Measurements from ENCODE around the gene FOXF1.

The FOXF1 gene

DNA sequence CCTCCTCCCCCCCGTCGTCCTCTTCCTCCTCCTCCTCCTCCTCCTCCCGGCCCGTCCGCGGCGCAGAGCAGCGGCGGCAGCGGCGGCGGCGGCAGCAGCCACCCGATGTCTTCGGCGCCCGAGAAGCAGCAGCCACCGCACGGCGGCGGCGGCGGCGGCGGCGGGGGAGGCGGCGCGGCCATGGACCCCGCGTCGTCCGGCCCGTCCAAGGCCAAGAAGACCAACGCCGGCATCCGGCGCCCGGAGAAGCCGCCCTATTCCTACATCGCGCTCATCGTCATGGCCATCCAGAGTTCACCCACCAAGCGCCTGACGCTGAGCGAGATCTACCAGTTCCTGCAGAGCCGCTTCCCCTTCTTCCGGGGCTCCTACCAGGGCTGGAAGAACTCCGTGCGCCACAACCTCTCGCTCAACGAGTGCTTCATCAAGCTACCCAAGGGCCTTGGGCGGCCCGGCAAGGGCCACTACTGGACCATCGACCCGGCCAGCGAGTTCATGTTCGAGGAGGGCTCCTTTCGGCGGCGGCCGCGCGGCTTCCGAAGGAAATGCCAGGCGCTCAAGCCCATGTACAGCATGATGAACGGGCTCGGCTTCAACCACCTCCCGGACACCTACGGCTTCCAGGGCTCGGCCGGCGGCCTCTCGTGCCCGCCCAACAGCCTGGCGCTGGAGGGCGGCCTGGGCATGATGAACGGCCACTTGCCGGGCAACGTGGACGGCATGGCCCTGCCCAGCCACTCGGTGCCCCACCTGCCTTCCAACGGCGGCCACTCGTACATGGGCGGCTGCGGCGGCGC, at the start of gene FOXF1:
FOXF1 (plus strand) TSS at position 63 of the 797 bp plus-strand sequence; CDS start at position 106, 43 bp downstream.
- no peak for DNase-seq

DNA sequence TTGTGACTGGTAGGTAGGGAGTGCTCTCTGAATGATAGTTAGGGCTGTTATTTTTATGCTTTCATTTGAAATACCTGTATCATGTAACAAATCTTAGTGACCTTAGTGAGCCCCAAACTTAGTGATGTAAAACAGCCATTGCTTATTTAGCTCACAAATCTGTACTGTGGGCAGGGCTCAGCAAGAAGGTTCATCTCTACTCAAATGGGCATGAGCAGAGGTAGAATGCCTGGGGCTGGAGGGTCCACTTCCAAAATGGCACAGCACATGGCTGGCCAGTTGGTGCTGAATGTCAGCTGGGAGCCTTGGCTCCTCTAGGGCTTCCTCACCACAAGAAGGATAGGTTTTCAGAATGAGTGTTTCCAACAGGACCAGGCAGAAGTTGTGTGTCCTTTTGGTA, 49.3 kb upstream of the FOXF1 start:
- DNase-seq: no peak

DNA sequence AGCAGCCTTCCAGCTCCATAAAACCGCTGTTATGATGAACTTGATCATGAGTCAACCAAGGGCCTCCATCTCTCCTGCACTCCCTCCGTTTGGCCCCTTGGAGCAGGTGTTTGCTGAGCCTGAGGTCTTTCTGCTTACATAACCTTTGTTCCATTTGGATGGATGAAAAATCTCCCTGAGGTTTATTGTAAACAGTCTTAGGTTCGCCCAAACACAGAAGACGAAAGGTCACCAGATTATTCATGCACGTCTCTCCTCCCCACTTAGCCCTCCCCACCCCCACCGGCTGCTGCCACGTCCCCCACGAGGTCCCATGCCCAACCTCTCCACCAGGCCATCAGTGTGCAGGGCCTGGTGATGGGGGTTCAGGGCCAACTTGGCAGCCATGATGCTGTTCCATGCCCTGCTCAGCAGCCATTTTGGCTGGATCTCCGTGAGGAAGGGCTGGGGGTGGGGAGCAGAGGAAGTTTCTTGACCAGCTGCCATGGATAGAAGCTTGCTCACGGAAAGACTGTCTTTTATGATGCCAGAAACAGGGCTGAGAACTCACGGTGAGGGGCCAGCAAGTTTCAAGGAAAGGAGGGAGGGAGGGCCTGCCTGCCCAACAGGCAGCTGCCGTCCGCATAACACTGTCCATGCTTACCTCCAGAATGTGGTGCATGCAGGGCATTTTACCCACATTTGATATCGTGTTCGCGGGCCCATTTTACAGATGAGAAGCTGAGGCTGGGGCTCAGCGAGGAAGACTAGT, 47.8 kb upstream of the FOXF1 start:
- no peak for DNase-seq

DNA sequence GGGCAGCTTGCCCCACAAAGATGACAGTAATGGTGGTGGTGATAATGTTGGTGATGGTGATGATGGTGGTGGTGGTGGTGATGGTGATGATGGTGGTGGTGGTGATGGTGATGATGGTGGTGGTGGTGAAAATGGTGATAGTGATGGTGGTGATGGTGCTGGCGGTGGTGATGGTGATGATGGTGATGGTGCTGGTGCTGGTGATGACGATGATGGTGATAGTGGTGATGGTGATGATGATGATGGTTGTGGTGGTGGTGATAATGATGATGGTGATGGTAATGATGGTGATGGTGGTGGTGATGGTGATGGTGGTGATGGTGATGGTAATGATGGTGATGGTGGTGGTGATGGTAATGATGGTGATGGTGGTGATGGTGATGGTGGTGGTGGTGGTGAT, 46.3 kb upstream of the FOXF1 start:
- DNase-seq: no peak

GRCh38 chr16:86465434-86465833, 44.9 kb upstream of the FOXF1 start:
- no peak for DNase-seq

- DNase-seq: no peak
Observed at GRCh38 chr16:86466696-86467406, 43.5 kb upstream of the FOXF1 start.

- DNase-seq: no peak
Observed at GRCh38 chr16:86467490-86467889, 42.8 kb upstream of the FOXF1 start.

- no peak for DNase-seq
Observed at GRCh38 chr16:86470964-86471363, 39.4 kb upstream of the FOXF1 start.

GRCh38 chr16:86471896-86472295, 38.4 kb upstream of the FOXF1 start:
- no peak for DNase-seq

- DNase-seq: no peak
Observed at GRCh38 chr16:86472366-86472765, 38.0 kb upstream of the FOXF1 start.

DNA sequence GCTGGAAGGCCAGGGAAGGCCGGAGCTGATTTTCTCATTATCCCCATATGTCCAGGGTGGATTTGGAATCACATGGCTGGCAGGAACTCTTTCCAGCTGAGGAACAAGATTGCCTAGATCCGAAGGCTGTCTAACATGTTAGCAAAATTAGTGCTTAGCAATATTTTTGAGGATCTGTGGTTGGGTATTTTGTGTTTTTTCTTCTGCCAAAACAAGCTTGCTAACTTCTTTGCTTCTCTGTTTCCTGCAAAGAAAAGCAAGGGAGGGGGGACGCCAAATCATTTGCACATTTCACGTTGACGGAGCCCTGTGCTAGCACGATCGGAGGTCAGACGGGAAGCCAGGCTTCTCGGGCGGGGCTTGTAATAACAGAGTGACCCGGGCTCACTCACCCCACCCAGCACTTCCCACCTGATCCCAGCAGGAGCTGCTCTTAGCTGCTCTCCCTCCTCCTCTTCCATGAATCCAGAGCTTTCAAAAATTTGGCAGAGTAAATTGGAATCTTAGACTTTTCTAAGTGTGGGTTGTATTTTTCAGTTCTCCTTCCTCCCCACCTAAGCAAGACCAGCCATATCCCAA, 33.3 kb upstream of the FOXF1 start:
- DNase-seq: no peak

- no peak for DNase-seq
Observed at GRCh38 chr16:86477642-86478041, 32.7 kb upstream of the FOXF1 start.

GRCh38 chr16:86478779-86479178, 31.5 kb upstream of the FOXF1 start:
- DNase-seq: no peak

DNA sequence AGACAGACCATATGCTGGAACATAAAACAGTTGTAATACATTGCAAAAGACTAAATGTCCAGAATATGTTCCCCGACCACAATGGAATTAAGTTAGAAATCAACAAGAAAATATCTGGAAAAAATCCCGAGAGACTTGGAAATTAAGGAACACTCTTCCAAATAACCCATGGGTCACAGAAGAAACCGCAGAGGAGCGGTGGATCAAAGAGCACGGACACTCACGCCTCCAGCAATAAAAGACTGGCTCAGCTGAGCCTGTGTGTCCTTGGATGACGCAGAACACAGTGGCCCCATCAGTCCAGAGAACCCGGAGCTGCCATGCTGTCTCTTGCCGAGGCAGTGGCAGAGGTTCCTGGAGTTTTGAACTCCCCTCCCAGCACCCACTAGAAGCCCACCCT, 30.9 kb upstream of the FOXF1 start:
- no peak for DNase-seq

GRCh38 chr16:86480444-86480843, 29.9 kb upstream of the FOXF1 start:
- no peak for DNase-seq

DNA sequence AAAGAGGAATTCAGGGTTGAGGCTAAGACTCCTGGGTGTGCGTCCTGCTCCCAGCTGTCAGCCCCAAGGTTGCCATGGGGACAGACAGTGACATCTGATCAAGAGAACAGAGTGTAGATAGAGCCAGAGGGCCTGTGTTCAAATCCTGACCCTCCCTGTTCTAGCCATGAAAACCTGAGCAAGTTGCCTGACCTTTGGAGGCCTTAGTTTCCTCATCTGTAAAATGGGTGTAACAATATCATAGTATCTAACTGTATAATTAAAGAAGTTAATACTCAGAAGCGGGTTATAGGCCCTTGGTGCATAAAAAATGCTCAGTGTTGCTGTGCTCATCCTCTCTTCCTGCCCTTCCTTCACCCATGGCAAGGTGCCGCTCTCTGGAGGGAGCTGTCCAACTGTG, 28.7 kb upstream of the FOXF1 start:
- no peak for DNase-seq

- no peak for DNase-seq
Observed at GRCh38 chr16:86484240-86484639, 26.1 kb upstream of the FOXF1 start.

GRCh38 chr16:86485746-86486145, 24.6 kb upstream of the FOXF1 start:
- DNase-seq: no peak

GRCh38 chr16:86490859-86491639, 19.3 kb upstream of the FOXF1 start:
- DNase-seq: no peak

- no peak for DNase-seq
Observed at GRCh38 chr16:86491640-86492023, 18.7 kb upstream of the FOXF1 start.

DNA sequence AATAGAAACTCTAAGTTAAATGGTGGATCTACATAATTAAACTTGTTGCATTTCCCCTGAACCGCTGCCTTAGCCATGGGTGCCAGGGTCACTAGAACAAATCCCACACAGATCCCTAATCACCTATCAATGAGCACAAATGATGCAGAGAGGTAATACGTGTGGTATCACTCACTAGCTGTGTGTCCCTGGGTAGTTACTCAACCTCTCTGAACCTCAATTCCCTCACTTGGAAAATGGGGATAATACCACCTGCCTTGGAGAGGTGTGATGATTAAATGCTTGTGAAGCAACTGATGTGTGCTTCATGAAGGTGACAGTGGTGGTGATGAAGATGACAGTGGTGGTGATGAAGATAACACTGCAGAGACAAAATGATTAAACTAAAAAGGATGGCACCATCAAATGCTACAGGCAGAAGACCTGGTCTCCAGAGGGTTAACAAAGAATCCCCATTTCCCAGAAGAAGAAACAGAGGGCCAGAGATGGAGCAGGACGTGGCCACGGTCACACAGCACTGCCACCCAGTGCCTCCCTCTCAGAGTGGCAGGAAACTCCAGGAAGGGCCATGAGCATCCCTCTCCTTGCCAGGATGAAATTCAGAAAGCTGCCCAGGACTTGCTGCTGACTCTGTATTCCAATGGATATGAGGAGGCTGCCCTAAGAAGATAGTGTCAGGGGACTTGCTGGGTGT, 17.9 kb upstream of the FOXF1 start:
- no peak for DNase-seq

All from NCI-H187 (cell line).